Keratinocyte (primary cell): ENCODE data around the gene STRN3.

Experiments
- CTCF ChIP-seq, 3 experiments: IDR thresholded peaks in 1 of 3; conservative IDR thresholded peaks in 1 of 3; optimal IDR thresholded peaks in 1 of 3; 2 replicates in 2 of 3; 3 replicates in 1 of 3; pipeline versions ENCODE3 to v1.5.1; 2011; ENCODE audit warnings: low read length in 3 of 3, mild to moderate bottlenecking in 3 of 3, moderate library complexity in 2 of 3, control low read depth in 1 of 3, inconsistent platforms in 1 of 3; ENCODE audit not compliant: insufficient read depth in 2 of 3; ENCODE audit errors: extremely low read depth in 1 of 3
- EZH2 ChIP-seq: IDR thresholded peaks from one replicate; pipeline ENCODE4 v1.6.1; 2012; ENCODE audit warnings: inconsistent platforms, mild to moderate bottlenecking, low read length, moderate library complexity

- TF ChIP-seq CTCF (optimal IDR thresholded peaks at IDR 0.05 in 1 of 3, IDR thresholded peaks at IDR 0.05 in 1 of 3, conservative IDR thresholded peaks at IDR 0.05 in 1 of 3; ENCODE audit: extremely low read depth in 1 of 3, insufficient read depth in 2 of 3, low read length in 3 of 3) = no peak
- TF ChIP-seq EZH2 = no peak
Observed at GRCh38 chr14:31057035-31057434, 30.9 kb upstream of the STRN3 start.
